Left ventricle myocardium superior (tissue), 1 donor: ENCODE measurements around the gene HNF1A. TPM values are rescaled to one million over a fixed set of nuclear protein-coding genes. Genes with fewer than 3 reads are reported as not detected.
"Not testable (repeated sequence)": the region's sequence is repeated elsewhere in the genome, so short reads cannot be mapped to it uniquely, and the experiment has no call there.

ENCODE experiments used
- ATAC-seq: fragments of 200-7000 bp; cut with Tn5 transposase; one replicate; pipeline ENCODE4 v1.9.1; 2020; ENCODE audit warnings: mild to moderate bottlenecking, moderate library complexity
- DNase-seq: peaks from one replicate; pipeline ENCODE4 v3.0.0-alpha.2; 2020
- intact Hi-C: fragments of 100-400 bp; cut with micrococcal nuclease; formaldehyde crosslinking; loops from one replicate; pipeline ENCODE4 v1.11.0; 2022
- long read RNA-seq: library from polyadenylated mRNA; unstranded; transcript quantifications from one replicate; pipeline ENCODE4 v2.0.0, GENCODE V29; 2021
- total RNA-seq: library from RNA; stranded (reverse); fragmentation: NEBNext Ultra II Directional; extraction: Animal tissue kit (Norgen Biotek cat#: 25700); gene quantifications from one replicate; pipeline ENCODE4 v1.2.1, GENCODE V29; 2021
- donor health status: DM: no; HTN: yes; CAD: no; lungs with severe emphysema.

HNF1A gene
- total RNA-seq: not detected
- long read RNA-seq: 0 reads

DNA sequence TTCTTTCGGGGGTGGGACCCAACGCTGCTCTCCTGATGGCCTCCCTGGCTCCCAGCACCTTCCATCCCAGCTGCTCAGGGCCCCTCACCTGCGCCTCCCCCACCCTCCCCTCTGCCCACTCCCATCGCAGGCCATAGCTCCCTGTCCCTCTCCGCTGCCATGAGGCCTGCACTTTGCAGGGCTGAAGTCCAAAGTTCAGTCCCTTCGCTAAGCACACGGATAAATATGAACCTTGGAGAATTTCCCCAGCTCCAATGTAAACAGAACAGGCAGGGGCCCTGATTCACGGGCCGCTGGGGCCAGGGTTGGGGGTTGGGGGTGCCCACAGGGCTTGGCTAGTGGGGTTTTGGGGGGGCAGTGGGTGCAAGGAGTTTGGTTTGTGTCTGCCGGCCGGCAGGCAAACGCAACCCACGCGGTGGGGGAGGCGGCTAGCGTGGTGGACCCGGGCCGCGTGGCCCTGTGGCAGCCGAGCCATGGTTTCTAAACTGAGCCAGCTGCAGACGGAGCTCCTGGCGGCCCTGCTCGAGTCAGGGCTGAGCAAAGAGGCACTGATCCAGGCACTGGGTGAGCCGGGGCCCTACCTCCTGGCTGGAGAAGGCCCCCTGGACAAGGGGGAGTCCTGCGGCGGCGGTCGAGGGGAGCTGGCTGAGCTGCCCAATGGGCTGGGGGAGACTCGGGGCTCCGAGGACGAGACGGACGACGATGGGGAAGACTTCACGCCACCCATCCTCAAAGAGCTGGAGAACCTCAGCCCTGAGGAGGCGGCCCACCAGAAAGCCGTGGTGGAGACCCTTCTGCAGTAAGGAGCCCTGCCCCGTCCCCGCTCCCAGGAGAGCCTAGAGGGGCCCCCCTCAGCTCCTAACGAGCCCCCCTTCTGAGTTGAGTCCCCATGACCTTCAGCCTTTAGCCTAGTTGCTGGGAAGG lies at the start of gene HNF1A:
Gene HNF1A, plus strand, starts transcription at position 248 of the 924 bp plus-strand sequence. Its CDS starts 226 bp downstream, at position 474.
- DNase-seq: no peak
- ATAC-seq: no peak
- intact Hi-C loops: loop anchor here (10.0 kb wide), 1 partner anchor 374 kb away; no protein-coding TSS in a partner anchor

GRCh38 chr12:120928864-120929652 lies 49.3 kb upstream of the HNF1A start:
- no peak for DNase-seq
- intact Hi-C loops: no loop called here
- ATAC-seq: no peak

DNA sequence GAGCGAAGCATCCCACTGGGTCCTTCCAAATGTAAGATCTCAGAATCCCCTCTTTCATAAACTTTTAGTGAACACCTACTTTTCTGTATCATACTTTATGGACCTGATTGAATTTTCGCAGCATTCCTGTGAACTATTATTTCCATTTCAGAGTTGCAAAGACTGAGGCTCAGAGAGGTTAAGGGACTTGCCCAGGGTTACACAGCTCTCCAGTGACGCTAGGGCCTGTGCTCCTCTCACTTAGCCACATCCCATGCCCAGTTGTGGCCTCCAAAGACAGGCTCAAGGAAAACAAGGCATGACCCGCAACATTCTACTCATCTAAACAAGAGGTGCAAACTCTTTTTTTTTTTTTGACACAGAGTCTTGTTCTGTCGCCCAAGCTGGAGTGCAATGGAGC lies 48.3 kb upstream of the HNF1A start:
- ATAC-seq: no peak
- intact Hi-C loops: no loop called here

GRCh38 chr12:120932058-120932457 lies 46.3 kb upstream of the HNF1A start:
- ATAC-seq (no peak), DNase-seq (no peak)
- intact Hi-C loops: no loop called here

More for the DNA sequence above, 48.3 kb upstream of the HNF1A start:
- DNase-seq: no peak

- peak; percentile 36 for ATAC-seq
- no peak for DNase-seq
- intact Hi-C loops: no loop called here
These were observed 45.3 kb upstream of the HNF1A start for GRCh38 chr12:120932956-120933526.

DNA sequence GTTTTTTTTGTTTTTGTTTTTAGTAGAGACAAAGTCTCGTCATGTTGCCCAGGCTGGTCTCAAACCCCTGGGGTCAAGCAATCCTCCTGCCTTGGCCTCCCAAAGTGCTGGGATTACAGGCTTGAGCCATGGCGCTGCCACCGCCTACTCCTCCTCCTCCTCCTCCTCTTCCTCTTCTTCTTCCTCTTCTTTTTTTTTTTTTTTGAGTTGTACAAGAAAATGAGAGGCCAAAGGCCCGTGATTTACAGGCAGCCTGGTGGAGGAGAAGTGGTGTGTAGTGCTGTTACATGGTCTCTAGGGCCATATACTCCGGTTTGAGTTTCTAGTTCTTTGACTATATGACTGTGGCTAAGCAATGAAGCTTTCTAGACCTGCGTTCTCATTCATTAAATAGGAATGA lies 44.6 kb upstream of the HNF1A start:
- no peak for DNase-seq
- intact Hi-C loops: no loop called here
- no peak for ATAC-seq

DNA sequence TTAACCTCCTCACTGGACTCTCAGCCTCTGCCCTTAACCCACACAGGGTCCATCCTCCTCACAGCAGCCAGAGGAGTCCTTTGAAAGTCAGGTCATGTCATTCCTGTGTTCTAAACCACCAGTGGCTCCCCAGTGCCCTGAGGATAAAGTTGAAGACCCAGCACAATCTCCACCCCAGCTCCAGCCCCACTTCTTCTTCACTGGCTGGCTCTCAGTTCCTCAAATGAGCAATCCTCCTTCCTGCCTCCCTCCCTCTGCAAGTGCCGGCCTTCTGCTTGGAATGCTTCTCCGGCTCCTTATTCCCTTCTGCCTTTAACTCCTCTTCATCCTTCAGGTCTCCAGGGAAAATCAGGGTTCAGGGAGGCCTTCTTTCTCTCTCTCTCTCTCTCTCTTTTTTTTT lies 42.1 kb upstream of the HNF1A start:
- intact Hi-C loops: no loop called here
- peak; percentile 69 for ATAC-seq
- DNase-seq: no peak

DNA sequence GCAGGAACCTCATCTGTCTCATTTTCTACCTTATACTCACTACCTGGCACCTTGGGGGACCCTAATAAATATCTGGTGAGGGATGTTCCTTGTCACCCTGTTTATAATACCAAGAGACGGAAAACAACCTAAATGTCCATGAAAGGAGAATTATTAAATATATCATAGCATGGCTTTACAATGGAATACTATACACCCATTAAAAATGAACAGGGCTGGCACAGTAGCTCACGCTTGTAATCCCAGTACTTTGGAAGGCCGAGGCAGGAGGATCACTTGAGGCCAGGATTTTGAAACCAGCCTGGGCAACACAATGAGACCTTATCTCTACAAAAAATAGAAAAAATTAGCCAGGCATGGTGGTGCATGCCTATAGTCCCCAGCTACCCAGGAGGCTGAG lies 39.8 kb upstream of the HNF1A start:
- DNase-seq (no peak), ATAC-seq (no peak)
- intact Hi-C loops: no loop called here

- intact Hi-C loops: no loop called here
- ATAC-seq (peak; percentile 72), DNase-seq (no peak)
These were observed 38.8 kb upstream of the HNF1A start for GRCh38 chr12:120939523-120939922.

DNA sequence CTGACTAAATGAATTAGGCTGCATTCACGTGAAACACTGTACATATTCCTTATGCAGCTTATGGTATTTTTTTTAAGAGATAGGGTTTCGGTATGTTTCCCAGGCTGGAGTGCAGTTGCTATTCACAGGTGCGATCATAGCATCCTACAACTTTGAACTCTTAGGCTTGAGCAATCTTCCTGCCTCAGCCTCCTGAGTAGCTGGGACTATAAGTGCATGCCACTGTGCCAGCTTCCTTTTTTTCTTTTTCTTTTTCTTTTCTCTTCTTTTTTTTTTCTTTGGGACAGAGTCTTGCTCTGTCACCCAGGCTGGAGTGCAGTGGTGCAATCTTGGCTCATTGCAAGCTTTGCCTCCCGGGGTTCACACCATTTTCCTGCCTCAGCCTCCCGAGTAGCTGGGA lies 38.3 kb upstream of the HNF1A start:
- intact Hi-C loops: no loop called here
- DNase-seq: no peak
- ATAC-seq: peak; percentile 29

DNA sequence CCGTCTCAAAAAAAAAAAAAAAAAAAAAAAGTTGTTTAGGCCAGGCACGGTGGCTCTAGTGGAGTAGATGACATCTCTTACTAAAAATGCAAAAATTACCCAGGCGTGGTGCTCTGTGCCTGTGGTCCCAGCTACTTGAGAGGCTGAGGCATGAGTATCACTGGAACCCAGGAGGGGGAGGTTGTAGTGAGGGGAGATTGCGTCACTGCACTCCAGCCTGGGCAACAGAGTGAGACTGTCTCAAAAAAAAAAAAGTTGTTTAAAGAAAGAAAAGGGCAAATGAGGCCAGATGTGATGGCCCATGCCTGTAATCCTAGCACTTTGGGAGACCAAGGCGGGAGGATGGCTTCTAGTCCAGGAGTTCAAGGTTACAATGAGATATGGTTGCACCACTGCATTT lies 37.5 kb upstream of the HNF1A start:
- intact Hi-C loops: no loop called here
- no peak for DNase-seq
- no peak for ATAC-seq

DNA sequence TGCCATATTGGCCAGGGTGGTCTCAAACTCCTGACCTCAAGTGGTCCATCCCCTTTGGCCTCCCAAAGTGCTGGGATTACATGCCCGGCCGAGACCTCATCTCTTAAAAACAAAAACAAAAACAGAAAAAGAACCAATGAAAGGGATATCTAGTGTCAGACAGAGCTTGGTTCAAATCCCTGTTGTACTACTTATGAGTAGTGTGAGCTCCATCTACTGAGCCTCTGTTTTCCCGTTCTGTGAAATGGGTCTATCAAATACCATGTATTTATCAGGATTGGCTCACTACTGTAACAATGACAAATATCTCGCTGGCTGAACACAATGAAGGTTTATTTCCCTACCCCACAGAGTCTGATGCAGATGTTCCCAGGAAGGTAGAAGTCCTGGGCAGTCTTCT lies 36.9 kb upstream of the HNF1A start:
- DNase-seq: no peak

GRCh38 chr12:120941846-120942405 lies 36.4 kb upstream of the HNF1A start:
- ATAC-seq: no peak
- intact Hi-C loops: no loop called here
- DNase-seq: no peak

More for the DNA sequence above, 36.9 kb upstream of the HNF1A start:
- intact Hi-C loops: no loop called here
- no peak for ATAC-seq

GRCh38 chr12:120943482-120943881 lies 34.9 kb upstream of the HNF1A start:
- ATAC-seq: no peak
- no peak for DNase-seq
- intact Hi-C loops: no loop called here

DNA sequence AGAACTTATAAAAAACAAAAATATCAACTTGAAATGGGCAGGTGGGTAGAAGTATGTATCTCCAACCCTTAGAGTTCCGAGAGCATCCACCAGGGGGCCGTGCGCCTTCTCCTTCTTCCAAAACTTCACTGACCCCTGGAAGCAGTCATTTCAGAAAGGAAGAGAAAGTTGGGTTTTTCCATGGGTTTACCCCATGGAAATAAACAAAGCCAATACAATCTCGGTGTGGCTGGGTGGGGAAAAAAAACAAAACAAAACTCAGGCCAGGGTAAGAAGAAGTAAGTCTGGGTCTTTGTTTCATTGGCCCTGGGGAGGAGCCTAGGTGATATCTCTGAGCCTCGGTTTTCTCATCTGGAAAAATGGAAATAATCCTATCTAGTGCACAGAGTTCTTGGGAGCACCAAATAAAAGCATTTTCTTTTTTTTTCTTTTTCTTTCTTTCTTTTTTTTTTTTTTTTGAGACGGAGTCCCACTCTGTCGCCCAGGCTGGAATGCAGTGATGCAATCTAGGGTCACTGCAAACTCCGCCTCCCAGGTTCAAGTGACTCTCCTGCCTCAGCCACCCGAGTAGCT lies 33.6 kb upstream of the HNF1A start:
- no peak for ATAC-seq
- DNase-seq: peak; percentile 61
- intact Hi-C loops: no loop called here

GRCh38 chr12:120945516-120945915 lies 32.8 kb upstream of the HNF1A start:
- DNase-seq, intact Hi-C loops, ATAC-seq: not testable (repeated sequence)

- intact Hi-C loops, DNase-seq, ATAC-seq: not testable (repeated sequence)
These were observed 28.0 kb upstream of the HNF1A start for GRCh38 chr12:120950260-120950799.

DNA sequence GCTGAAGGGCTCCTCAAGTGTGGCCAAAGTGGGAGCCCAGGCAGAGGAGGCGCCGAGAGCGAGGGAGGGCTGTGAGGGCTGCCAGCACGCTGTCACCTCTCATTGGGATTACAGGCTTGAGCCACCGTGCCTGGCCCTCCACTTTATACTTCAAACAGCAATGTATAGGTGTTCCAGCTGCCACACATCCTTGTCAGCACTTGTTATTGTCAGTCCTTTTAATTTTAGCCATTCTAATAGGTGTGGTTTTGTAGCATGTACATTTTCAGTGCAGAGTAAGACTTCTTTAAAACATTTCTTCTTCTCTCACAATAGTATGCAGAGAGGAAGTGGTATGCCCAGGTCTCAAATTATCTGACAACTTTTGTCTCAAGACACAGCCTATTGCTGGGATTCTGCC lies 27.5 kb upstream of the HNF1A start:
- ATAC-seq: no peak
- no peak for DNase-seq
- intact Hi-C loops: no loop called here

- intact Hi-C loops: no loop called here
- no peak for ATAC-seq
- no peak for DNase-seq
These were observed 23.1 kb upstream of the HNF1A start for GRCh38 chr12:120955232-120955631.
